HG02870 (cell line): Measurements from ENCODE around the gene PDGFRB.
"Not testable (repeated sequence)": the region's sequence is repeated elsewhere in the genome, so short reads cannot be mapped to it uniquely, and the experiment has no call there.

ENCODE experiments used
- ATAC-seq: cut with Tn5 transposase; IDR thresholded peaks from one replicate; pipeline ENCODE4 v1.9.1; 2021; ENCODE audit warnings: mild to moderate bottlenecking, moderate library complexity; ENCODE audit not compliant: unreplicated experiment

PDGFRB gene

GRCh38 chr5:150092159-150092787 is 63.4 kb downstream of the PDGFRB start:
- ATAC-seq, result peak; percentile 63

DNA sequence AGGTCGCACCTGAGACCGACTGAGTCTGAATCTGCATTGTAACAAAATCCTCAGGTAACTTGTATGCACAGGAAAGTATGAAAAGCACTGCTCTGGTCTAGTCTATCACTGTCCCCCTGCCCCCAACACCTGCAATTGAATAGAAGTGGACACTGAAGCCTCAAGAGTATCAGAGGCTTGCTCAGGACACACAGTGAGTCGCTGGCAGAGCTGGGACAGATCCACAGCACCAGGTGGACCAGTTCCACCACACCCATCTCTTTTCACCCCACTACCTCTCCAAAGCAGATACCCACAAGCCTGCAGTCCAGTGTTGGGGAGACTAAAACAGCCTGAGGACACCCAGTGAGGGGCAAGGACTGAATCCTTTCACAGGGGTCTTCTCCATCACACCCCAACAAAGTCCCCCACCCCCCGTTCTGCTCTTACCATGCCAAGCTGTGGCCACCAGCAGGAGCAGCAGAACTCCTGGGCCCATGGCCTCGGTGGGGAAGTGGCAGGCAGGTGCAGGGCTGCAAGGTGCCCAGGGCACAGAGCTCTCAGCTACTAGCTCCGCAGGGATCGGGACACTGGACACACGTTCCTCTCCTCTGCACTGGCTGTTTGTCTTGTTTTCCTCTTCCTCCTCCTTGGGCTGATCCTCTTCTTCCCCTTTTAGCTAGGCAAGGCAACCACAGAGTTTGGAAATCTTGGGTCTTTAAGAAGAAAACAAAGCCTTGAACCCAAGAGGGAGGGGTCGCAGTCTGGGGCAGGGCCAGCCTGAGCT is 69.5 kb downstream of the PDGFRB start, which contains the start of gene CSF1R:
Gene CSF1R (minus strand): TSS at position 605 of the 766 bp plus-strand sequence. CDS start 127 bp downstream, at position 478.
- no peak for ATAC-seq

DNA sequence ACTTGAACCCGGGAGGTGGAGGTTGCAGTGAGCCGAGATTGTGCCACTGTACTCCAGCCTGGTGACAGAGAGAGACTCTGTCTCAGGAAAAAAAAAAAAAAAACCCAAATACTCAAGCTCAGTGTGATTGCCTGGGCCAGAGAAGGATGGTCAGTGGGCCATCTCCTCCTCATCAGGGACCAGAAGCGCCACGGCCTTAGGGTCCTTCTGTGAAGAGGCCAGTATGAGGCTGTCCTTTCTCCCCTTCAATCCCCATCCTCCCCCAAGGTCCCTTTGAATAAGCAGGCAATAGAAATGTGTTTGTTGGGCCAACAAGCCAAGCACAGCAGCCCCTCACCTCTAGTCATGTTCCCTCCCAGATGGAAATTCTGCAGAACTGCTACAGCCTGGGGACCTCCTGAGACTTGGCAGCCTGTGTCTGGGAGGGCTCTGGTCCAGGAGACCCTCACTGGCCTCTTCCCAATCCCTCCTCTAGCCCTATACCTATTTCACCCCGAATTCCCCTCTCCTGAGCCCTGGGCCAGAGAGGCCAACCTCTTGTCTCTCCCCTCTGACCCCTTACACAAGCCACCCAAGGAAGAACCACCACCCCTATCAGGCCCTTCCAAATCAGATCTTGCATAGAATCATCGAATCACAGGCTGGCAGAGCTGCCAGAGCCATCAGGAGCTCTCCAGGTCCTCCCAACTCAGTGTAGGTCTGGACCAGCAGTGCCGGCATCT is 70.3 kb downstream of the PDGFRB start:
- ATAC-seq, result no peak

DNA sequence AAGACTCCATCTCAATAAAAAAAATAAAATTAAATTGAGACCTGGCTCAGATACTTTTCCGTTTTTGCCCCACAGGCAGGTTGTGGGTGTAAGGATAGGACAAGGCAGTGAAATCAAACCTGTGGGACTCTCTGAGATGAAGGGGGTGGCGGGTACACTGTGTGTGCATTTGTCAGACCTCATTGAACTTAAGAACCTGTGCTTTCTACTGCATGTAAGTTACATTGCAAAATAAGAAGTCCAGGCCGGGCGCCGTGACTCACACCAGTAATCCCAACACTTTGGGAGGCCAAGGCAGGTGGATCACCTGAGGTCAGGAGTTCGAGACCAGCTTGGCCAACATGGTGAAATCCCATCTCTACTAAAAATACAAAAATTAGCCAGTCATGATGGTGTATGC is 70.9 kb downstream of the PDGFRB start:
- ATAC-seq, result not testable (repeated sequence)

DNA sequence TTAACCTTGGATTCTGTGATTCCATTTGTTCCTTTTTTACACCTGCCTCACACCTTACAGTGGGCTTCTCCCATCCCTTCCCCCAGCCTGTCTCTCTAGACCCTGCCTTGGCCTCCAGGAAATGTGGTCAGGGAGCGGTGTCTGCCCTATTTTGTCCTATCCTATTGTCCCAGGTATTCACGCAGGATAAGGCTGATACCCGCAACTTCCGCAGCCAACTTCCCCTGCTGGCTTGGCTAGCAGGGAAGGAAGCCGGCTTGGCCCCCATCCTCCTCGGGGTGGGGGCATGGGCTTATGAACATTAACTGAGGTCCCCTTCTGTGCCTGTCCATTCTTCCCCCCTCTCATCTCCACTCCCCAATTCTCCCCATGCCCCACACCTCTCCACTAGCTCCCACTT is 72.8 kb downstream of the PDGFRB start:
- ATAC-seq, result no peak

DNA sequence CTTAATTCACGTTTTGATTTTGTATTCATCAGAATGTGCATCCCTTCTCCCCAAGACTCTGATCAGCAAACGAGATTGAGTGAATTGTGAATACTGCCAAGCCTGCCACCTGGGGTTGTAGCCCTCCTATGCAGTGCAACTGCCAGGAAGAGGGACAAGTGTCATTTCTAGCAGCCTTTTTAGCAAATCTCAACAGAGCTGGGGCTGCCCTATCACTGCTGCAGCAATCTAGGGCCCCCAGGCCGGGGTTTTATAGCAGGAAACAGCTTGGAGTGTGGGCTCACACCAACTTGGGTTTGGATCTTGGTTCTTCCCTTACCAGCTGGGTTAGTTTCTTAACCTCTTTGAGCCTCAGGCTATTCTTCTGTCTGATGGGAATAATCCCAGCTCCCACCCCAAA is 73.3 kb downstream of the PDGFRB start:
- ATAC-seq, result peak; percentile 22

- peak; percentile 83 for ATAC-seq
Measured at GRCh38 chr5:150081541-150082283, 73.9 kb downstream of the PDGFRB start.

DNA sequence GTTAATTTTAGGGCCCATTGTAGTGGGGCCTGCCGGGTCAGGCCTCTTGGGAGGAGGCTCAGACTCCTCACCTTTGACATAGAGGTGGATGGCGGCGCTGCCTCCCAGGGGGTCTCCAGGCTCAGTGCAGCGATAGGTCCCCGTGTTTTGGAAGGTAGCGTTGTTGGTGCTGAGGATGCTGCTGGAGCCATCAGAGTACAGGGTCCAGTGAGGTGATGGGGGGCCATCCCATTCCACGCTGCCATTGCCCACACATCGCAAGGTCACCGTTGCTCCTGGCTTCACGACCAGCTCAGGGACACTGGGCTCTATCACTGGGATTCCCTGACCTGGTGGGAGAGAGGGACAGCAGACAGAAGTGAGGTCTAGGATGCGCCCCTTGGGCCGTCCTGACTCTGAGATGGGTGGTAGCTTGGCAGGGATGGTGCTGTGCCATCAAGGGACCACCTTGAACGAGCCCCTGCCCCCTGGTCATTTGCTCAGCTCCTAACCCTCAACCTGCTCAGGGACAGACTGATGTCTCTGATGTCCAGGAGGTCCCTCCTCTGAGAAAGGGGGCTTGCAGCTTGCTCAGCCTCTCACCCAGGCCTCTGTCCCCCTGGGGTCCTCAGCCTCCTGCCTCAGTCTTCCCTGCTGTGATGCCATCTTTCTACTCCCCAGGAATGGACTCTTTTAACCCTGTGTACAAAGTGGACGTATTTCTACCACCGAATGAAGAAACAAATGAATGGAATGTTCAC is 74.8 kb downstream of the PDGFRB start:
- ATAC-seq, result no peak

DNA sequence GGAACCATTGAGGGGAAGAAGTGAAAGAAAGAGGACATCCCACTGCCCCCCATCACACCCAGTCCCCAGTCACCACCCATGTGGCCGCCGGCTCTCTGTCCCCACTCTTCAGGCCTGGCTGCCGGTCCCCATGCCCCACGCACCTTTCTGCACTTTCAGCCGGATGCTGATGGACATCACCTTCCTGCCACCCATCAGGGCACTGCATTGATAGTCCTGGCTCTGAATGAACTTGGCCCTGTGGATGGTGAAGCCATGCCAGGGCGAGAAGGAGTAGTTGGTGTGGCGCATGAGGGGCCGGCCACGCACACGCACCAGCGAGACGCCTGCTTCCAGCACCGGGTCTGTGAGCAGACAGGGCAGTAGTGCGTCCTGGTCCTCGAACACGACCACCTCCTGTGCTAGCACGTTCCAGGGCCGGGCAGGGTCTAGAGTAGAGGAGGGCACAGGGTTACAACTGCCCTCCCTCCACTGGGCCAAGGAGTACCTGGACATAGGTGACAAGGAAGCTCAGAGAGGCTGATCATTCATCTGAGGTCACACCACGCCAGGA is 75.7 kb downstream of the PDGFRB start:
- no peak for ATAC-seq

DNA sequence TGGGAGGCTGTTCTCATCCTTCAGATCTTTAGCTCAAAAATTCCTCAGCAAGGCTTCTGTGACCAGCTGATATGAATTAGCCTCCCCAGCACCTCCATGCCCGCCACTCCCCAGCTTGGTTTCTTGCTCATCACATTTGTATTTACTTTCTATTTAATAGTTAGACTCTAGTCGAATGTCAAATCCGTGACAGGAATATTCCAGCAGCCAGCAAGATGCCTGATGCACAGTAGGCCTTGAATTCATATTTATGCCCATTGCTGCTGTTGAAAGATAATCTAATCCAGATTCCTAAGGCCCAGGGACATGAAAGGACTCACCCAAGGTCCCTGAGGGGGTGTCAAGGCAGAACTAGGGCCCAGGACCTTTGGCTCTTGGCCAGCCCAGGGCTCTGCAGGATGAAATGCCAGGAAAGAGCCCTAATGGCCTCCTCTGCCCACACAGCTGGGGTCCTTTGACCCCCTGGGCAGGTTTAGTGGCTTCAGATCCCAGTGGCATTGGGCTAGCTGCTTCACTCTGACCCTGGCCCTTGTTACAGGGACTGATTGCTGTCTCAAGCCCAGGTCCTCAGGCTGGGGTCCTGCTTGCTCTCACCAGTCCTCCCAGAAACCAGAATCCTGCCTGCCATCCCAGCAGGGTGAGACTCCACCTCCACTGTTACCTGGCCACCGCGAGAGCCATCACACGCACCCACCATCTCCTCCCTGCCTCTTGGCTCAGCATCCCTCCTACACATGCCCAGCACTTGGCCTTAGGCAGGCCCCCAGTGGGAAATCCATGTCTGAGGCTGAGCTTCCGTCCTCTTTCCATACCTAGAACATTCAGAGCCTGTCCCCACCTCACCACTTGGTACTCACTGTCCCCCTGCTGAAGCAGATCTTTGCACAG is 76.6 kb downstream of the PDGFRB start:
- no peak for ATAC-seq

DNA sequence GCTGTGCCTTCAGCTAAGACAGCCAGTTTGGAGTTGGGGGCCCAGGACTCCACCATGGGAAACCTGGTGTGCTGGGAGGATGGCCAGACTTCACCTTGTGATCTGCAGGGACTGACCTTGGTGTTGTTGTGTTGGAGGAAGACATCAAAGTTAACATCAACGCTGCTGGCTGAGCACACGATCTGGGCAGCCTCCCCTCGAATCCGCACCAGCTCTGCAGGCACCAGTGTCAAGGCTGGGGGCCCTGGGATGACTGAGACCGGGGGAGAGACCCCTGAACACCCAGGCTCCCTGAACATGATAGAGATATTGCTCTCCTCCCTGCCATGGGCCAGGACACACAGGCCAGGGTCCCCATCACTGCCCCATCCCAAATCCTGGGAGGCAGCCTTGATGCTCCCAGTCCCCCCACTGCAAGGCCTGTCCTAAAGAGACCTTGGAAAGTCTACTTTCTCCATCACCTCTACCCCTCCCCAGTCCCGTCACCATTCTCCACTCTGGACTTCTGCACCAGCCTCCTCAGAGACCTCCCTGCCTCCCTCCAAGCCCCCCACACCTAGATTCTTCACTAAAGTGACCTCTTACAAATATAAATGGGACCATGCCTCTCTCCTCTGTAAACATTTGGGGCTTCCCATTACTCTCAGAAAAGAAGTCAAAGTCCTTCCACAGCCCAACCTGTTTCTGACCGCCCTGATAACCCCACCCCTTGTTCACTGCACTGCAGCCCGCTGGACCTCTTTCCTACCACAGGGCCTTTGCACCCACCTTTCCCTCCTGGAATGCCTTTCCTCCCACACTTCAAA is 77.4 kb downstream of the PDGFRB start:
- ATAC-seq, result no peak

DNA sequence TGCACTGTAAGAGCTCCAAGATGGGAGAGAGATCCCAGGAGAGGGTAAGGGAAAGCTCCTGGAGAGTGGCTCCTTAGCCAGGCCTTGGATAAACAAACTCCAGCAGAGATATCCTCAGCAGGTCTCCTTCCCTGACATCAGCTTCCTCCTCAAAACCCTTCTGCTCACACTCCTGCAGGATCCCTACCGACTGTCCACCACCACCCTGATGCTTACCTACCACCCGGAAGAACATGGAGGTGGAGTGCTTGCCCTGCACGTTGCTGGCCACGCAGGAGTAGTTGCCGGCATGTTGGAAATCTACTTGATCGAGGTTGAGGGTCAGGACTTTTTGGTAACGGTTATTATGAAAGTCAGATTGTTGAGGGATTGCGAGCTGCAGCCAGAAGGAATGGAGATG is 78.6 kb downstream of the PDGFRB start:
- ATAC-seq, result no peak

- ATAC-seq, result no peak
Measured at GRCh38 chr5:150075806-150076205, 79.8 kb downstream of the PDGFRB start.

- no peak for ATAC-seq
Measured at GRCh38 chr5:150075233-150075632, 80.4 kb downstream of the PDGFRB start.

DNA sequence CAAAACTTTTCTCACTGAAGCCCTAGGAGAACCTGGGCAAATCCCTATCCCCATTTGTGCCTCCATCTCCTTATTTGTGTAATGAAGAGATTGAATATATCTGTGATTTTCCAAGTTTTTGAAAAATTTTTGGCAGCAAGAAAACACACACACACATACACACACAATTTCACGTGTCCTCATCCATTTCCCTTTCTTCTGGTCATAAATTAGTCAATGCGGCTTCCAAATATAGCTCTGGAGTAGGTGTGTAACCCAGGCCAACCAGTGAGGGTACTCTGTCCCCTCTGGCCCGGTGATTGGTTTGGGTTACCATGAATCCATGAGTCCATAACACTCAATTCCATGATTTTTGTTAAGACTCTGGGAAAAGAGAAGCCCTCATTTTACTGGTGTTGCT is 82.0 kb downstream of the PDGFRB start:
- no peak for ATAC-seq

DNA sequence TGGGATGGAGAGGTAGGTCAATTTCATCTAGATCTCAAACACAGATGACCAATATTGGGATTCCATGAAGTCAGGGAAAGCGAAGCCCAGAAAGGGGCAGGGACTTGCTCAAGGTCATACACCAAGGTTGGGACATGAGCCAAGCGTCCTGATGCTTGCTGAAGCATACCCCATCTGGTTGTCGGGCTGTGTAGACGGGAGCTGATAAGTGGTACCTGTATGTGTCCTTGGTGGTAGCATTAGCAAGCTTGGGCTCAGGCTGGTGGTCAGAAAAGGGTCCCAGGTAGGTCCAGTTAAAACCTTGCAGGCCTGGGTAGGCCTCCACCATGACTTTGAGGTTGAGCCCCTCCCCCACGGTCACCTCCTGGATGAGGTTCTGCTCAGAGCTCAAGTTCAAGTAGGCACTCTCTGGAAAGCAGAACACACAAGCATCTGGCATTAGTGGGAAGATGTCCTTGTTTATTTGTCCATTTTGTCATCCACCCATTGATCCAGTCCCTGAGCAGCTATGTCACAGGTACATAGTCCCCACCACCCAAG is 82.5 kb downstream of the PDGFRB start:
- no peak for ATAC-seq

- ATAC-seq, result no peak
Measured at GRCh38 chr5:150070821-150071220, 84.8 kb downstream of the PDGFRB start.
